ENCODE results near the gene PCDHGA3. TPM values are rescaled to one million over a fixed set of nuclear protein-coding genes. Genes with fewer than 3 reads are reported as not detected.

Gene PCDHGA3
- total RNA-seq, 1 experiment from 2014 or later, result 1.3 TPM

DNA sequence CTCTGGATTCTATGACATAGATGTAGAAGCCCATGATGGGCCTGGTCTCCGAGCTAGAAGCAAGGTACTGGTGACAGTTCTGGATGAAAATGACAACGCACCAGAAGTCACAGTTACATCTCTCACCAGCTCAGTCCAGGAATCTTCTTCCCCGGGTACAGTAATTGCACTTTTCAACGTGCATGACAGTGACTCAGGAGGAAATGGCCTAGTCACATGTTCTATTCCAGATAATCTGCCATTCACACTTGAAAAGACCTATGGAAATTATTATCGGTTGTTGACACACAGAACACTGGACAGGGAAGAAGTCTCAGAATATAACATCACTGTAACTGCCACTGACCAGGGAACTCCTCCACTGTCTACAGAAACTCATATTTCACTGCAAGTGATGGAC is 12.5 kb downstream of the PCDHGA3 start (continued):
- TF ChIP-seq, protein P1, sequence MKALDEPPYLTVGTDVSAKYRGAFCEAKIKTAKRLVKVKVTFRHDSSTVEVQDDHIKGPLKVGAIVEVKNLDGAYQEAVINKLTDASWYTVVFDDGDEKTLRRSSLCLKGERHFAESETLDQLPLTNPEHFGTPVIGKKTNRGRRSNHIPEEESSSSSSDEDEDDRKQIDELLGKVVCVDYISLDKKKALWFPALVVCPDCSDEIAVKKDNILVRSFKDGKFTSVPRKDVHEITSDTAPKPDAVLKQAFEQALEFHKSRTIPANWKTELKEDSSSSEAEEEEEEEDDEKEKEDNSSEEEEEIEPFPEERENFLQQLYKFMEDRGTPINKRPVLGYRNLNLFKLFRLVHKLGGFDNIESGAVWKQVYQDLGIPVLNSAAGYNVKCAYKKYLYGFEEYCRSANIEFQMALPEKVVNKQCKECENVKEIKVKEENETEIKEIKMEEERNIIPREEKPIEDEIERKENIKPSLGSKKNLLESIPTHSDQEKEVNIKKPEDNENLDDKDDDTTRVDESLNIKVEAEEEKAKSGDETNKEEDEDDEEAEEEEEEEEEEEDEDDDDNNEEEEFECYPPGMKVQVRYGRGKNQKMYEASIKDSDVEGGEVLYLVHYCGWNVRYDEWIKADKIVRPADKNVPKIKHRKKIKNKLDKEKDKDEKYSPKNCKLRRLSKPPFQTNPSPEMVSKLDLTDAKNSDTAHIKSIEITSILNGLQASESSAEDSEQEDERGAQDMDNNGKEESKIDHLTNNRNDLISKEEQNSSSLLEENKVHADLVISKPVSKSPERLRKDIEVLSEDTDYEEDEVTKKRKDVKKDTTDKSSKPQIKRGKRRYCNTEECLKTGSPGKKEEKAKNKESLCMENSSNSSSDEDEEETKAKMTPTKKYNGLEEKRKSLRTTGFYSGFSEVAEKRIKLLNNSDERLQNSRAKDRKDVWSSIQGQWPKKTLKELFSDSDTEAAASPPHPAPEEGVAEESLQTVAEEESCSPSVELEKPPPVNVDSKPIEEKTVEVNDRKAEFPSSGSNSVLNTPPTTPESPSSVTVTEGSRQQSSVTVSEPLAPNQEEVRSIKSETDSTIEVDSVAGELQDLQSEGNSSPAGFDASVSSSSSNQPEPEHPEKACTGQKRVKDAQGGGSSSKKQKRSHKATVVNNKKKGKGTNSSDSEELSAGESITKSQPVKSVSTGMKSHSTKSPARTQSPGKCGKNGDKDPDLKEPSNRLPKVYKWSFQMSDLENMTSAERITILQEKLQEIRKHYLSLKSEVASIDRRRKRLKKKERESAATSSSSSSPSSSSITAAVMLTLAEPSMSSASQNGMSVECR (CRISPR knock-in tag; IDR thresholded peaks at IDR 0.05; ENCODE audit: borderline replicate concordance), result no peak
- TF ChIP-seq, protein P2, sequence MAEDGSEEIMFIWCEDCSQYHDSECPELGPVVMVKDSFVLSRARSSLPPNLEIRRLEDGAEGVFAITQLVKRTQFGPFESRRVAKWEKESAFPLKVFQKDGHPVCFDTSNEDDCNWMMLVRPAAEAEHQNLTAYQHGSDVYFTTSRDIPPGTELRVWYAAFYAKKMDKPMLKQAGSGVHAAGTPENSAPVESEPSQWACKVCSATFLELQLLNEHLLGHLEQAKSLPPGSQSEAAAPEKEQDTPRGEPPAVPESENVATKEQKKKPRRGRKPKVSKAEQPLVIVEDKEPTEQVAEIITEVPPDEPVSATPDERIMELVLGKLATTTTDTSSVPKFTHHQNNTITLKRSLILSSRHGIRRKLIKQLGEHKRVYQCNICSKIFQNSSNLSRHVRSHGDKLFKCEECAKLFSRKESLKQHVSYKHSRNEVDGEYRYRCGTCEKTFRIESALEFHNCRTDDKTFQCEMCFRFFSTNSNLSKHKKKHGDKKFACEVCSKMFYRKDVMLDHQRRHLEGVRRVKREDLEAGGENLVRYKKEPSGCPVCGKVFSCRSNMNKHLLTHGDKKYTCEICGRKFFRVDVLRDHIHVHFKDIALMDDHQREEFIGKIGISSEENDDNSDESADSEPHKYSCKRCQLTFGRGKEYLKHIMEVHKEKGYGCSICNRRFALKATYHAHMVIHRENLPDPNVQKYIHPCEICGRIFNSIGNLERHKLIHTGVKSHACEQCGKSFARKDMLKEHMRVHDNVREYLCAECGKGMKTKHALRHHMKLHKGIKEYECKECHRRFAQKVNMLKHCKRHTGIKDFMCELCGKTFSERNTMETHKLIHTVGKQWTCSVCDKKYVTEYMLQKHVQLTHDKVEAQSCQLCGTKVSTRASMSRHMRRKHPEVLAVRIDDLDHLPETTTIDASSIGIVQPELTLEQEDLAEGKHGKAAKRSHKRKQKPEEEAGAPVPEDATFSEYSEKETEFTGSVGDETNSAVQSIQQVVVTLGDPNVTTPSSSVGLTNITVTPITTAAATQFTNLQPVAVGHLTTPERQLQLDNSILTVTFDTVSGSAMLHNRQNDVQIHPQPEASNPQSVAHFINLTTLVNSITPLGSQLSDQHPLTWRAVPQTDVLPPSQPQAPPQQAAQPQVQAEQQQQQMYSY (CRISPR knock-in tag; IDR thresholded peaks at IDR 0.05), result no peak
- TF ChIP-seq, protein P3, sequence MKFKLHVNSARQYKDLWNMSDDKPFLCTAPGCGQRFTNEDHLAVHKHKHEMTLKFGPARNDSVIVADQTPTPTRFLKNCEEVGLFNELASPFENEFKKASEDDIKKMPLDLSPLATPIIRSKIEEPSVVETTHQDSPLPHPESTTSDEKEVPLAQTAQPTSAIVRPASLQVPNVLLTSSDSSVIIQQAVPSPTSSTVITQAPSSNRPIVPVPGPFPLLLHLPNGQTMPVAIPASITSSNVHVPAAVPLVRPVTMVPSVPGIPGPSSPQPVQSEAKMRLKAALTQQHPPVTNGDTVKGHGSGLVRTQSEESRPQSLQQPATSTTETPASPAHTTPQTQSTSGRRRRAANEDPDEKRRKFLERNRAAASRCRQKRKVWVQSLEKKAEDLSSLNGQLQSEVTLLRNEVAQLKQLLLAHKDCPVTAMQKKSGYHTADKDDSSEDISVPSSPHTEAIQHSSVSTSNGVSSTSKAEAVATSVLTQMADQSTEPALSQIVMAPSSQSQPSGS (CRISPR knock-in tag; IDR thresholded peaks at IDR 0.05; ENCODE audit: borderline replicate concordance, low read depth), result no peak
- TF ChIP-seq CREM (CRISPR knock-in tag; IDR thresholded peaks at IDR 0.05) (no peak), NR1H2 (CRISPR knock-in tag; IDR thresholded peaks at IDR 0.05) (no peak), ZNF423 (CRISPR knock-in tag; IDR thresholded peaks at IDR 0.05) (no peak), FOXP1 (CRISPR knock-in tag; IDR thresholded peaks at IDR 0.05; ENCODE audit: borderline replicate concordance) (no peak), GABPB1 (CRISPR knock-in tag; IDR thresholded peaks at IDR 0.05) (no peak), NFYB (CRISPR knock-in tag; conservative IDR thresholded peaks at IDR 0.05; ENCODE audit: low read depth) (no peak)

DNA sequence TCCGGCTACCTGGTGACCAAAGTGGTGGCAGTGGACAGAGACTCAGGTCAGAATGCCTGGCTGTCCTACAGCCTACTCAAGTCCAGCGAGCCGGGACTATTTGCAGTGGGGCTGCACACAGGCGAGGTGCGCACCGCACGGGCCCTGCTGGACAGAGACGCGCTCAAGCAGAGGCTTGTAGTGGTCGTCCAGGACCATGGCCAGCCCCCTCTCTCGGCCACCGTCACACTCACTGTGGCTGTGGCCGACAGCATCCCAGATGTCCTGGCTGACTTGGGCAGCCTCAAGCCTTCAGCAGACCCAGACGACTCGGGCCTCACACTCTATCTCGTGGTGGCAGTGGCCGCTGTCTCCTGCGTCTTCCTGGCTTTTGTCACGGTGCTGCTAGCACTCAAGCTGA is 13.3 kb downstream of the PCDHGA3 start:
- H3K27ac Mint-ChIP-seq, result no peak overlapping the region
- CTCF ChIA-PET, result interaction anchor here (1.0 to 1.3 kb wide), 2 partner anchors 201 to 235 kb away, joined by 3 read pairs; partner anchors contain the start of gene PCDHB4
- DNase-seq (ENCODE audit: low spot score), result no peak
- no peak for ATAC-seq
- H3K9me3 Mint-ChIP-seq, result peaks cover 57% of the 10 kb centered on the region
- POLR2A ChIA-PET, result no interaction called here
- H3K27me3 Mint-ChIP-seq (ENCODE audit: low read depth), result peaks cover 19% of the 10 kb centered on the region
- no peak for TF ChIP-seq ZNF396 (CRISPR knock-in tag; IDR thresholded peaks at IDR 0.05; ENCODE audit: borderline replicate concordance)
- TF ChIP-seq, protein P4, sequence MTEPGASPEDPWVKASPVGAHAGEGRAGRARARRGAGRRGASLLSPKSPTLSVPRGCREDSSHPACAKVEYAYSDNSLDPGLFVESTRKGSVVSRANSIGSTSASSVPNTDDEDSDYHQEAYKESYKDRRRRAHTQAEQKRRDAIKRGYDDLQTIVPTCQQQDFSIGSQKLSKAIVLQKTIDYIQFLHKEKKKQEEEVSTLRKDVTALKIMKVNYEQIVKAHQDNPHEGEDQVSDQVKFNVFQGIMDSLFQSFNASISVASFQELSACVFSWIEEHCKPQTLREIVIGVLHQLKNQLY (CRISPR knock-in tag; IDR thresholded peaks at IDR 0.05), result no peak
- no peak for TF ChIP-seq HMGA2 (CRISPR knock-in tag; IDR thresholded peaks at IDR 0.05)
- peaks cover 8% of the 10 kb centered on the region for H3K4me1 Mint-ChIP-seq
- H3K4me3 Mint-ChIP-seq, result no peak overlapping the region
- peaks cover 62% of the 10 kb centered on the region for H3K36me3 Mint-ChIP-seq

DNA sequence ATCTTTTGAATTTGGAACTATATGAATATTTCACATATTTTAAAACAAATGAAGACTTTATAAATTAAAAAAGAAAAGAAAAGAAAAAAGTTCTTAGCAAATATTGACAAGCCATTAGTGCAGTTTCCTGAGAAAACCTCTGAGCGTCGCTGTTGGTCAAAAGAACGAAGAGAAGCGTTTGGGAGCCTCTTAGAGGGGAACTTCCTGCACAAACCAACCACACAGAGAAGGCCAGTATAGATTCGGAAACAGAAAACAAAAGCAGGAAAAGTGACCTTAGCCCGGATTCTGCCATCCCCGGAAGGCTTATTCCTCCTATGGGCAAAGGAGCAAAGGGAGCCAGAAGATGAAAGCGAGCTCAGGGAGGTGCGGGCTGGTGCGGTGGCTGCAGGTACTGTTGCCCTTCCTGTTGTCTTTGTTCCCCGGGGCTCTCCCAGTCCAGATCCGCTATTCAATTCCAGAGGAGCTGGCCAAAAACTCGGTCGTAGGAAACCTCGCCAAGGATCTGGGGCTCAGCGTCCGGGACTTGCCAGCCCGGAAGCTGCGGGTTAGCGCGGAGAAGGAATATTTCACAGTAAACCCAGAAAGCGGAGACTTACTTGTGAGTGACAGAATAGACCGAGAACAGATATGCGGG is 16.3 kb downstream of the PCDHGA3 start, which contains the start of gene PCDHGB2:
TSS of gene PCDHGB2 (plus strand) at position 205 of the 637 bp plus-strand sequence. CDS start at position 347, 142 bp downstream.
- Mint-ChIP-seq H3K36me3 (peaks cover 68% of the 10 kb centered on the region), H3K9me3 (peaks cover 62% of the 10 kb centered on the region), H3K27ac (peak within 1 kb of the TSS; percentile 96), H3K27me3 (ENCODE audit: low read depth) (peaks cover 22% of the 10 kb centered on the region; the same call in 1 of the 2 replicates), H3K4me1 (peaks cover 27% of the 10 kb centered on the region), H3K4me3 (peak within 1 kb of the TSS; percentile 60)
- ATAC-seq (peak; percentile 83), DNase-seq (ENCODE audit: low spot score) (peak; percentile 46)
- CTCF ChIA-PET, result interaction anchor here (0.6 to 1.6 kb wide), 27 partner anchors 9 to 207 kb away, joined by 3 to 16 read pairs (median 5); partner anchors contain the start of genes PCDHB10, PCDHB14, PCDHB15 and PCDHB16
- POLR2A ChIA-PET, result no interaction called here
- TF ChIP-seq, protein P5, sequence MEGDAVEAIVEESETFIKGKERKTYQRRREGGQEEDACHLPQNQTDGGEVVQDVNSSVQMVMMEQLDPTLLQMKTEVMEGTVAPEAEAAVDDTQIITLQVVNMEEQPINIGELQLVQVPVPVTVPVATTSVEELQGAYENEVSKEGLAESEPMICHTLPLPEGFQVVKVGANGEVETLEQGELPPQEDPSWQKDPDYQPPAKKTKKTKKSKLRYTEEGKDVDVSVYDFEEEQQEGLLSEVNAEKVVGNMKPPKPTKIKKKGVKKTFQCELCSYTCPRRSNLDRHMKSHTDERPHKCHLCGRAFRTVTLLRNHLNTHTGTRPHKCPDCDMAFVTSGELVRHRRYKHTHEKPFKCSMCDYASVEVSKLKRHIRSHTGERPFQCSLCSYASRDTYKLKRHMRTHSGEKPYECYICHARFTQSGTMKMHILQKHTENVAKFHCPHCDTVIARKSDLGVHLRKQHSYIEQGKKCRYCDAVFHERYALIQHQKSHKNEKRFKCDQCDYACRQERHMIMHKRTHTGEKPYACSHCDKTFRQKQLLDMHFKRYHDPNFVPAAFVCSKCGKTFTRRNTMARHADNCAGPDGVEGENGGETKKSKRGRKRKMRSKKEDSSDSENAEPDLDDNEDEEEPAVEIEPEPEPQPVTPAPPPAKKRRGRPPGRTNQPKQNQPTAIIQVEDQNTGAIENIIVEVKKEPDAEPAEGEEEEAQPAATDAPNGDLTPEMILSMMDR (IDR thresholded peaks at IDR 0.05), result peak; percentile 65
- TF ChIP-seq, protein P6, sequence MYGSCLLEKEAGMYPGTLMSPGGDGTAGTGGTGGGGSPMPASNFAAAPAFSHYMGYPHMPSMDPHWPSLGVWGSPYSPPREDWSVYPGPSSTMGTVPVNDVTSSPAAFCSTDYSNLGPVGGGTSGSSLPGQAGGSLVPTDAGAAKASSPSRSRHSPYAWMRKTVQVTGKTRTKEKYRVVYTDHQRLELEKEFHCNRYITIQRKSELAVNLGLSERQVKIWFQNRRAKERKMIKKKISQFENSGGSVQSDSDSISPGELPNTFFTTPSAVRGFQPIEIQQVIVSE (CRISPR knock-in tag; IDR thresholded peaks at IDR 0.05; ENCODE audit: borderline replicate concordance), result no peak
- TF ChIP-seq, protein P2 (CRISPR knock-in tag; IDR thresholded peaks at IDR 0.05), result peak; percentile 47; the same call in 1 of the 2 replicates
